Stimulated activated CD4-positive, alpha-beta T cell treated with anti-CD3 and anti-CD28 coated beads, Interleukin-15, amount 100 ng/mL, for 24 hours (primary cell): ENCODE measurements around the gene N4BP2L1.
"Not testable (repeated sequence)": the region's sequence is repeated elsewhere in the genome, so short reads cannot be mapped to it uniquely, and the experiment has no call there.

Experiments
- DNase-seq: peaks from one replicate; pipeline ENCODE4 v3.0.0-alpha.2; 2020

The N4BP2L1 gene

GRCh38 chr13:32384702-32385101 is 43.2 kb downstream of the N4BP2L1 start:
- DNase-seq = no peak

GRCh38 chr13:32383836-32384618 is 43.9 kb downstream of the N4BP2L1 start:
- DNase-seq = no peak

- no peak for DNase-seq
Observed at GRCh38 chr13:32381539-32381938, 46.4 kb downstream of the N4BP2L1 start.

GRCh38 chr13:32378012-32378411 is 49.9 kb downstream of the N4BP2L1 start:
- no peak for DNase-seq

- DNase-seq = no peak
Observed at GRCh38 chr13:32376642-32377415, 51.1 kb downstream of the N4BP2L1 start.

- DNase-seq = no peak
Observed at GRCh38 chr13:32370805-32371204, 57.1 kb downstream of the N4BP2L1 start.

GRCh38 chr13:32362574-32362973 is 65.4 kb downstream of the N4BP2L1 start:
- DNase-seq = no peak

- DNase-seq = not testable (repeated sequence)
Observed at GRCh38 chr13:32355935-32356334, 72.0 kb downstream of the N4BP2L1 start.

GRCh38 chr13:32354040-32354439 is 73.9 kb downstream of the N4BP2L1 start:
- DNase-seq = no peak

GRCh38 chr13:32350839-32351441 is 77.0 kb downstream of the N4BP2L1 start:
- DNase-seq = not testable (repeated sequence)
